HG02981 (cell line): ENCODE data around the gene RBM15B.
"Not testable (repeated sequence)": the region's sequence is repeated elsewhere in the genome, so short reads cannot be mapped to it uniquely, and the experiment has no call there.

Experiments used
- ATAC-seq: cut with Tn5 transposase; IDR thresholded peaks from one replicate; pipeline ENCODE4 v1.9.1; 2021; ENCODE audit warnings: mild to moderate bottlenecking, moderate library complexity; ENCODE audit not compliant: unreplicated experiment

RBM15B gene

GRCh38 chr3:51378726-51379125 lies 12.4 kb upstream of the RBM15B start:
- no peak for ATAC-seq

- ATAC-seq = no peak
Observed at GRCh38 chr3:51379301-51379700, 11.8 kb upstream of the RBM15B start.

GRCh38 chr3:51379746-51380455 lies 11.2 kb upstream of the RBM15B start:
- no peak for ATAC-seq

- no peak for ATAC-seq
Observed at GRCh38 chr3:51380601-51381332, 10.3 kb upstream of the RBM15B start.

GRCh38 chr3:51381333-51381705 lies 9.8 kb upstream of the RBM15B start:
- ATAC-seq = no peak

- no peak for ATAC-seq
Observed at GRCh38 chr3:51382076-51382745, 8.9 kb upstream of the RBM15B start.

- no peak for ATAC-seq
Observed at GRCh38 chr3:51382947-51383578, 8.0 kb upstream of the RBM15B start.

- peak; percentile 14 for ATAC-seq
Observed at GRCh38 chr3:51384055-51384725, 6.9 kb upstream of the RBM15B start.

GRCh38 chr3:51384726-51385473 lies 6.2 kb upstream of the RBM15B start, which contains the start of gene MANF:
Gene MANF (plus strand): TSS chr3:51385291. CDS start chr3:51385343, 52 bp downstream.
- peak; percentile 96 for ATAC-seq

- no peak for ATAC-seq
Observed at GRCh38 chr3:51385621-51386091, 5.4 kb upstream of the RBM15B start.

GRCh38 chr3:51386159-51386851 lies 4.8 kb upstream of the RBM15B start:
- ATAC-seq = no peak

- ATAC-seq = no peak
Observed at GRCh38 chr3:51386852-51387229, 4.2 kb upstream of the RBM15B start.

GRCh38 chr3:51387281-51387680 lies 3.8 kb upstream of the RBM15B start:
- not testable (repeated sequence) for ATAC-seq

- no peak for ATAC-seq
Observed at GRCh38 chr3:51388286-51389029, 2.6 kb upstream of the RBM15B start.

GRCh38 chr3:51389423-51390183 lies 1.5 kb upstream of the RBM15B start:
- ATAC-seq = no peak

- ATAC-seq = no peak
Observed at GRCh38 chr3:51390246-51391074, 625 bp upstream of the RBM15B start.
